Endothelial cell of umbilical vein (primary cell): Measurements from ENCODE around the gene EGLN1. TPM values are rescaled to one million over a fixed set of nuclear protein-coding genes. Genes with fewer than 3 reads are reported as not detected.

ENCODE experiments used
- BruUV-seq: library from RNA; stranded (reverse); fragments of 400-500 nt; replicated peaks from 2 replicates; lab custom pipeline; 2021; lab: Mats Ljungman, UMichigan
- CTCF ChIA-PET: fragments of 300-600, 350-600 bp; sonication (Branson Sonifier 250); formaldehyde crosslinking; loops from one replicate; lab custom pipeline; 2021; ENCODE audit warnings: antibody characterized with exemption, inconsistent platforms; lab: Charles Lee
- POLR2A ChIA-PET: fragments of 300-600, 350-600 bp; sonication (Branson Sonifier 250); formaldehyde crosslinking; loops from one replicate; lab custom pipeline; 2021; ENCODE audit warnings: antibody characterized with exemption, inconsistent platforms; lab: Charles Lee
- DNase-seq: peaks from one replicate; pipeline ENCODE4 v3.0.0-alpha.2; 2011; ENCODE audit warnings: low read depth, low spot score
- FAIRE-seq: peaks from 2 replicates; lab custom pipeline; 2011; peaks lifted over from hg19 to GRCh38; lab: Jason Lieb, UNC
- H2AFZ ChIP-seq: 2 replicates; pipeline ENCODE4 v1.6.0; 2012; ENCODE audit warnings: low read depth, low read length, control low read depth, inconsistent platforms
- H3K27ac ChIP-seq: 2 replicates; pipeline ENCODE4 v1.5.1; 2011; ENCODE audit warnings: low read depth, mild to moderate bottlenecking, control low read depth, low read length, moderate library complexity; ENCODE audit not compliant: insufficient read depth
- H3K27me3 ChIP-seq, 2 experiments: 2 replicates each; pipeline versions ENCODE4 v1.6.0 to v1.6.1; 2011; ENCODE audit warnings: low read length in 2 of 2, mixed read lengths in 1 of 2; ENCODE audit not compliant: control insufficient read depth in 2 of 2, insufficient read depth in 2 of 2
- H3K36me3 ChIP-seq, 2 experiments: 2 replicates in 1 of 2; 3 replicates in 1 of 2; pipeline ENCODE4 v1.5.1; 2011; ENCODE audit warnings: low read length in 2 of 2, mild to moderate bottlenecking in 1 of 2, moderate library complexity in 1 of 2; ENCODE audit not compliant: control insufficient read depth in 2 of 2, insufficient read depth in 2 of 2; ENCODE audit errors: extremely low read depth in 1 of 2
- H3K4me1 ChIP-seq: 3 replicates; pipeline ENCODE4 v1.5.1; 2011; ENCODE audit warnings: mild to moderate bottlenecking, low read length; ENCODE audit not compliant: control insufficient read depth, insufficient read depth; ENCODE audit errors: extremely low read depth
- H3K4me2 ChIP-seq: 2 replicates; pipeline ENCODE4 v1.6.1; 2011; ENCODE audit warnings: low read length, control low read depth, mixed read lengths; ENCODE audit not compliant: insufficient read depth
- H3K4me3 ChIP-seq, 3 experiments: fragments of 200-600 bp in 1 of 3; sonication (generic), shearing (Covaris generic) in 1 of 3; replicated peaks in 1 of 3; 2 replicates each; pipeline ENCODE4 v1.5.1; 2011 to 2016; ENCODE audit warnings: control low read depth in 3 of 3, low read length in 3 of 3, mild to moderate bottlenecking in 2 of 3, inconsistent platforms in 1 of 3, low read depth in 1 of 3, moderate library complexity in 1 of 3; ENCODE audit not compliant: insufficient read depth in 1 of 3
- H3K79me2 ChIP-seq: 2 replicates; pipeline ENCODE4 v1.6.0; 2012; ENCODE audit warnings: low read length, inconsistent platforms; ENCODE audit not compliant: control insufficient read depth, insufficient read depth
- H3K9ac ChIP-seq: replicated peaks from 2 replicates; pipeline ENCODE3; 2011; ENCODE audit warnings: low read length, control low read depth; ENCODE audit not compliant: insufficient read depth; ENCODE audit errors: extremely low read depth
- H3K9me1 ChIP-seq: replicated peaks from 3 replicates; pipeline ENCODE4 v1.6.0; 2011; ENCODE audit warnings: mild to moderate bottlenecking, low read length; ENCODE audit not compliant: control insufficient read depth, insufficient read depth; ENCODE audit errors: extremely low read depth
- H3K9me3 ChIP-seq: replicated peaks from 2 replicates; pipeline ENCODE4 v1.5.1; 2012; ENCODE audit warnings: low read length, inconsistent platforms; ENCODE audit not compliant: control insufficient read depth, insufficient read depth
- H4K20me1 ChIP-seq: replicated peaks from 2 replicates; pipeline ENCODE3; 2011; ENCODE audit warnings: mild to moderate bottlenecking, low read length; ENCODE audit not compliant: control insufficient read depth, insufficient read depth; ENCODE audit errors: extremely low read depth
- EZH2 ChIP-seq: IDR thresholded peaks from 2 replicates; pipeline ENCODE4 v1.6.1; 2012; ENCODE audit warnings: borderline replicate concordance, low read depth, mild to moderate bottlenecking, moderate library complexity, low read length, inconsistent platforms; ENCODE audit not compliant: severe bottlenecking
- FOS ChIP-seq: IDR thresholded peaks from 2 replicates; pipeline ENCODE4 v1.6.1; 2011; ENCODE audit warnings: mild to moderate bottlenecking, low read length, moderate library complexity, borderline replicate concordance; ENCODE audit not compliant: insufficient read depth
- GATA2 ChIP-seq: IDR thresholded peaks from 2 replicates; pipeline ENCODE4 v1.7.0; 2011; ENCODE audit warnings: low read depth, mild to moderate bottlenecking, moderate library complexity, mixed read lengths, low read length; ENCODE audit not compliant: insufficient read length, insufficient read depth
- JUN ChIP-seq: IDR thresholded peaks from 2 replicates; pipeline ENCODE4 v1.6.1; 2011; ENCODE audit warnings: borderline replicate concordance, low read depth; ENCODE audit not compliant: insufficient read length, insufficient read depth
- MYC ChIP-seq: IDR thresholded peaks from one replicate; pipeline ENCODE4 v1.6.1; 2011; ENCODE audit warnings: mild to moderate bottlenecking, low read depth, low read length
- POLR2A ChIP-seq: IDR thresholded peaks from 2 replicates; pipeline ENCODE4 v1.6.1; 2012; ENCODE audit warnings: low read depth, mild to moderate bottlenecking, control low read depth, low read length
- POLR2AphosphoS5 ChIP-seq: IDR thresholded peaks from 2 replicates; pipeline ENCODE4 v1.6.1; 2012; ENCODE audit warnings: low read depth, mild to moderate bottlenecking, control low read depth, low read length, moderate library complexity; ENCODE audit not compliant: insufficient read depth
- dilution Hi-C: fragments of 300-500 bp; cut with MboI; formaldehyde crosslinking; loops from one replicate; pipeline ENCODE4 v1.15.0; 2019; ENCODE audit warnings: low sequenced_read_pairs; ENCODE audit not compliant: extremely low pct_ligation_motif_present
- intact Hi-C: fragments of 100-400 bp; cut with micrococcal nuclease; formaldehyde crosslinking; loops from one replicate; pipeline ENCODE4 v1.10.0; 2022
- polyA plus RNA-seq, 4 experiments: library from polyadenylated mRNA; depleted of rRNA in 3 of 4; stranded (reverse) in 3 of 4; unstranded in 1 of 4; fragments of >200 nt; gene quantifications; 2 replicates each; pipeline versions ENCODE4 v1.2.1 to v1.2.3, GENCODE V29; 2011 to 2012; ENCODE audit warnings: missing spikeins in 1 of 4
- total RNA-seq: library from RNA; stranded (reverse); gene quantifications from 2 replicates; pipeline ENCODE4 v1.2.3, GENCODE V29; 2021
- TF ChIP-seq, protein P1 (sequence below): IDR thresholded peaks from 2 replicates; pipeline ENCODE4 v1.6.1; 2011; ENCODE audit not compliant: insufficient read depth, insufficient read length
- TF ChIP-seq, protein P2 (sequence below), 2 donors: IDR thresholded peaks; 1 replicate in 1 of 2; 2 replicates in 1 of 2; pipeline ENCODE4 v1.5.1; 2011; ENCODE audit warnings: low read length in 2 of 2, mild to moderate bottlenecking in 2 of 2, moderate library complexity in 2 of 2, control low read depth in 1 of 2, inconsistent platforms in 1 of 2, low read depth in 1 of 2; ENCODE audit not compliant: insufficient read depth in 1 of 2; ENCODE audit errors: extremely low read depth in 1 of 2

EGLN1 gene
- total and polyA plus RNA-seq, 2 donors (not counting 3 experiments of a cell fraction or from before 2014, with no cell fraction given), result 13.7 to 38.1 TPM

DNA sequence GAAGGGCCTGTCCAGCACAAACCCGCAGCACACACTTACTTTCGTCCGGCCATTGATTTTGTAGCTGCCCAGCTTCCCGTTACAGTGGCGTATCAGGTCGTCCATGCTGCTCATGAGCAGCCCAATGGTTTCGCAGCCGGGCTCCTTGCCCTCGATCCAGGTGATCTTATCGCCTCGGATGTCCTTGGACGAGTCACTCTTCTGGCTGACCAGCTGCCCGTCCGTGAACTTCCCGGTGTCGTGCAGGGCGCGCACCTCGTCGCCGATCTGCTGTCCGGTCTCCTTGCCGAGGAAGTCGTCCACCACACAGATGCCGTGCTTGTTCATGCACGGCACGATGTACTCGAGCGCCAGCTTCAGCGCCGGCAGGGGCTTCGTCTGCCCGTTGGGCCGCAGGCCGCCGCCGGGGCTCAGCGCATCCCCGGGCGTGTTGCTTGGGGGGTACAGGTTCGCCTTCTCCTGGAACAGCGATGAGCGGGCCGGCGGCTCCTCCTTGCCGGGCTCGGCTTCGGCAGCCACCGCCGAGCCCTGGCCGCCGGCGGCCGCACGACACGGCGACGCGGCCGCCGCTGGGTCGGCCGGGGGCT is 1.0 kb downstream of the EGLN1 start:
- peak overlapping the region; percentile 0 for H2AFZ ChIP-seq
- H3K9me1 ChIP-seq, result no peaks in the 10 kb centered on the region
- DNase-seq, result peak; percentile 77
- peaks cover 4% of the 10 kb centered on the region for H4K20me1 ChIP-seq
- peaks cover 45% of the 10 kb centered on the region for H3K4me1 ChIP-seq
- H3K79me2 ChIP-seq, result peaks cover 54% of the 10 kb centered on the region
- peak overlapping the region; percentile 99 for H3K4me2 ChIP-seq
- dilution Hi-C loops (no loop called here), intact Hi-C loops (loop anchor here (5.0 kb wide), 2 partner anchors 179 to 444 kb away; partner anchors contain the start of genes ARV1, GNPAT and TTC13)
- BruUV-seq, result no TSS peak
- H3K9ac ChIP-seq, result peak overlapping the region; percentile 72
- H3K36me3 ChIP-seq, result no peaks in the 10 kb centered on the region
- no peak for FAIRE-seq
- POLR2A ChIA-PET, result interaction anchor here (0.8 to 1.2 kb wide), 3 partner anchors 47 to 163 kb away, joined by 3 to 4 read pairs (median 3); partner anchors contain the start of genes EXOC8 and SPRTN
- H3K4me3 ChIP-seq, result peak overlapping the region; percentile 63 to 97 (median 91)
- peak overlapping the region; percentile 53 for H3K27ac ChIP-seq
- peak; percentile 51 for TF ChIP-seq GATA2
- TF ChIP-seq, protein P1, sequence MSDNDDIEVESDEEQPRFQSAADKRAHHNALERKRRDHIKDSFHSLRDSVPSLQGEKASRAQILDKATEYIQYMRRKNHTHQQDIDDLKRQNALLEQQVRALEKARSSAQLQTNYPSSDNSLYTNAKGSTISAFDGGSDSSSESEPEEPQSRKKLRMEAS, result no peak
- TF ChIP-seq POLR2A, result peak; percentile 34
- H3K9me3 ChIP-seq, result no peaks in the 10 kb centered on the region
- CTCF ChIA-PET, result interaction anchor here (0.6 to 3.6 kb wide), 15 partner anchors 11 to 163 kb away, joined by 3 to 39 read pairs (median 5); partner anchors contain the start of genes EXOC8 and SPRTN
- no peaks in the 10 kb centered on the region for H3K27me3 ChIP-seq

DNA sequence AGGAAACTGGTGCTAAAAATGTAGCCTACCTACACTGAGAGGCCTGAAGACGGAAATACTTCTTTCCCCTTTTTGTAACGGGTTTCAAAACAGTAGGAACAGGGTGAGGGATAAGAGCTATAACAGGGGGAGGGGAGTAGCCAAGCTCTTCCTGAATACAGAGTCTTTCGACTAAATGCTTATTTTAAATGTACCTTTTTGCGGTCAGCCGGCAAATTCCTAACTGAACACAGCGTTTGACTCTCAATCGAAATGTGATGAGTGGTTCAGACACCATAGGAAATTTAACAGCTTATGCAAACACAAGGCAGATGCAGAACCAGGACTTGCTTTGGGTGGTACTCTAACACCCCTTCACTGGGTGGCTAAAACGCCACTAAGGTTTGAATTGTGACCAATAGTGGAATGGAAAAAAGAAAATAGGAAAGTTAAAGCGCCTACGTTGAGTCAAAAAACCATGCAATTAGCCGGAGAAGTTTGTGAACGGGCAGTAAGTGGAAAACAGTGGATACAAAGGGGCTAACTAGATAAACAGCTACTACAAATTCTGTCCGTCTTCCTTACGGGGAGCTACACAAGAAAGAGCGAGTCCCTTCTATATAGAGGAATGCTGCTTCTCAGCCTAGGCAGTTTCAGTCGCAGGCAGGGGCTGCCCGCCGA is 1.7 kb downstream of the EGLN1 start:
- DNase-seq (peak; percentile 52), FAIRE-seq (no peak)
- dilution Hi-C loops, result no loop called here
- Histone ChIP-seq H3K4me1 (peaks cover 43% of the 10 kb centered on the region), H3K4me2 (peak overlapping the region; percentile 99), H3K9me1 (no peaks in the 10 kb centered on the region), H3K9ac (peak overlapping the region; percentile 72), H3K36me3 (no peaks in the 10 kb centered on the region), H3K27me3 (no peaks in the 10 kb centered on the region), H3K27ac (peak overlapping the region; percentile 53), H3K4me3 (peak overlapping the region; percentile 63 to 97 (median 91)), H3K9me3 (no peaks in the 10 kb centered on the region), H4K20me1 (peaks cover 4% of the 10 kb centered on the region), H3K79me2 (peaks cover 61% of the 10 kb centered on the region), H2AFZ (no peak overlapping the region)
- TSS peak; percentile 27 for BruUV-seq
- intact Hi-C loops, result loop anchor here (5.0 kb wide), 2 partner anchors 178 to 443 kb away; partner anchors contain the start of genes ARV1, GNPAT and TTC13
- CTCF ChIA-PET, result interaction anchor here (0.6 to 3.6 kb wide), 14 partner anchors 11 to 164 kb away, joined by 3 to 39 read pairs (median 4); no protein-coding TSS in a partner anchor
- POLR2A ChIA-PET, result interaction anchor here (1.0 to 1.2 kb wide), 2 partner anchors 82 to 163 kb away, joined by 3 to 4 read pairs; partner anchors contain the start of genes EXOC8 and SPRTN
- TF ChIP-seq, protein P2, sequence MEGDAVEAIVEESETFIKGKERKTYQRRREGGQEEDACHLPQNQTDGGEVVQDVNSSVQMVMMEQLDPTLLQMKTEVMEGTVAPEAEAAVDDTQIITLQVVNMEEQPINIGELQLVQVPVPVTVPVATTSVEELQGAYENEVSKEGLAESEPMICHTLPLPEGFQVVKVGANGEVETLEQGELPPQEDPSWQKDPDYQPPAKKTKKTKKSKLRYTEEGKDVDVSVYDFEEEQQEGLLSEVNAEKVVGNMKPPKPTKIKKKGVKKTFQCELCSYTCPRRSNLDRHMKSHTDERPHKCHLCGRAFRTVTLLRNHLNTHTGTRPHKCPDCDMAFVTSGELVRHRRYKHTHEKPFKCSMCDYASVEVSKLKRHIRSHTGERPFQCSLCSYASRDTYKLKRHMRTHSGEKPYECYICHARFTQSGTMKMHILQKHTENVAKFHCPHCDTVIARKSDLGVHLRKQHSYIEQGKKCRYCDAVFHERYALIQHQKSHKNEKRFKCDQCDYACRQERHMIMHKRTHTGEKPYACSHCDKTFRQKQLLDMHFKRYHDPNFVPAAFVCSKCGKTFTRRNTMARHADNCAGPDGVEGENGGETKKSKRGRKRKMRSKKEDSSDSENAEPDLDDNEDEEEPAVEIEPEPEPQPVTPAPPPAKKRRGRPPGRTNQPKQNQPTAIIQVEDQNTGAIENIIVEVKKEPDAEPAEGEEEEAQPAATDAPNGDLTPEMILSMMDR (IDR thresholded peaks at IDR 0.05; ENCODE audit: extremely low read depth in 1 of 2, insufficient read depth in 1 of 2, low read depth in 1 of 2, low read length in 2 of 2), result no peak
- no peak for TF ChIP-seq EZH2
- no peak for TF ChIP-seq POLR2A
- TF ChIP-seq, protein P1, result no peak
- no peak for TF ChIP-seq GATA2
- TF ChIP-seq MYC, result no peak
- no peak for TF ChIP-seq FOS
- TF ChIP-seq JUN, result no peak
- TF ChIP-seq POLR2AphosphoS5, result no peak
